NT2/D1 (cell line): ENCODE results near the gene NDUFAF8.

Experiments used
- YY1 ChIP-seq: IDR thresholded peaks from 2 replicates; pipeline ENCODE4 v1.6.1; 2011; ENCODE audit not compliant: insufficient read length, insufficient read depth
- ZNF274 ChIP-seq: IDR thresholded peaks from 2 replicates; pipeline ENCODE4 v1.6.1; 2011; ENCODE audit warnings: mild to moderate bottlenecking, low read depth, low read length

GRCh38 chr17:81203136-81203535 is 36.0 kb upstream of the NDUFAF8 start:
- TF ChIP-seq ZNF274, result no peak
- TF ChIP-seq YY1, result no peak
